ENCODE results near the gene KRT76.

KRT76 gene

DNA sequence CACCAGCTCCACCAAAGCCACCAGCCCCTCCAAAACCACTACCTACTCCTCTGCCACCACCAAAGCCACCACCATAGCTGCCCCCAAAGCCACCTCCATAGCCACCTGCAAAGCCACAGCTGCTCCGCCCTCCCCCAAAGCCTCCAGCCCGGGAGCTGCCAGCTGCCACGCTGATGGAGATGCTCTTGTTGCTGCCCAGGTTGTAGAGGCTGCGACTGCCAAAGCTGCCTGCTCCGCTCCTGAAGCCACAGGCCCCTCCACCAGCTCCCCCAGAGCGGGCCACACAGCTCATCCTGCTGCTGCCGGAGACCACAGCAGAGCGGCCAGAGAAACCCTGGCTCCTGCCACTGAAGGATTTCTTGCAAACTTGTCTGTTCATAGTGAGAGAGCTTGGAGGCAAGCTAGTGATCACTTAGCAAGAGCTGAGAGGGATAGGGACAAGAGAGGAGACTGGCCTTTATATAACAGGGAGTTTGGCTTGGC lies at the start of gene KRT76:
Gene KRT76, minus strand, starts transcription at position 433 of the 483 bp plus-strand sequence. Its CDS starts 54 bp downstream, at position 379.
- DNase-seq (ENCODE audit: low spot score) = no peak

GRCh38 chr12:52825961-52826360 lies 48.8 kb upstream of the KRT76 start:
- no peak for DNase-seq (ENCODE audit: low spot score)

DNA sequence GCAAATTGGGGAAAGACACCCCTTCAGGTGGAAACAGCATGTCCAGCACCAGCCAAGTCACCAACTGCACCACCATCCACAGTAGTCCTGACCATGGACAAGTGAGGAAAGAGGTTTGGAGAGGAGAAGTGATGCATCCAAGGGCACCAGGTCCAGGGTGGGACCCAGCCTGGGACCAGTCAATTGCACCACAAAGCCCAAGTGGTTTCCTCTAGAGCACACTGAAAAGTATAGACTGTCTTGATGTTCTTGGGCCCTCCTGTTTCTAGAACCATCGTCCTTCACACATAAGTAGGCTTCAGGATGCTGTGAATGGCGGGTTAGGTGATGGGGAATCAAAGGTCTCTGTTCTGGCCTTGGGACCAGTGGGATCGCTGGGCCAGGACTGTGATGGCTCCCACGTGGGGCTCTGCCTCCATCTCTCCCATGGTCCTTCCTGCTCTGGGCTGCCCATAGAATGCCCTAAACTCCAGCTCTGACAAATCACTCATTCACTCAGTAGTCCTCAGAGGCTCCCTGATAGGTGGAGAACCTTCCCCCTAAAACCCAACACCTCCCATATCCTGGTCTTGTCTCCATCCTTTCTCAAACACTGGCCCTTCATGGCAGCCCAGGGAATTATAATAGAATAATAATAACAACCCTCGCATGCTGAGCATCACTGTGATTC lies 47.7 kb upstream of the KRT76 start:
- DNase-seq (ENCODE audit: low spot score) = no peak

- DNase-seq (ENCODE audit: low spot score) = no peak
These were observed 46.8 kb upstream of the KRT76 start for GRCh38 chr12:52823761-52824450.

GRCh38 chr12:52822771-52823510 lies 45.8 kb upstream of the KRT76 start:
- no peak for DNase-seq (ENCODE audit: low spot score)

DNA sequence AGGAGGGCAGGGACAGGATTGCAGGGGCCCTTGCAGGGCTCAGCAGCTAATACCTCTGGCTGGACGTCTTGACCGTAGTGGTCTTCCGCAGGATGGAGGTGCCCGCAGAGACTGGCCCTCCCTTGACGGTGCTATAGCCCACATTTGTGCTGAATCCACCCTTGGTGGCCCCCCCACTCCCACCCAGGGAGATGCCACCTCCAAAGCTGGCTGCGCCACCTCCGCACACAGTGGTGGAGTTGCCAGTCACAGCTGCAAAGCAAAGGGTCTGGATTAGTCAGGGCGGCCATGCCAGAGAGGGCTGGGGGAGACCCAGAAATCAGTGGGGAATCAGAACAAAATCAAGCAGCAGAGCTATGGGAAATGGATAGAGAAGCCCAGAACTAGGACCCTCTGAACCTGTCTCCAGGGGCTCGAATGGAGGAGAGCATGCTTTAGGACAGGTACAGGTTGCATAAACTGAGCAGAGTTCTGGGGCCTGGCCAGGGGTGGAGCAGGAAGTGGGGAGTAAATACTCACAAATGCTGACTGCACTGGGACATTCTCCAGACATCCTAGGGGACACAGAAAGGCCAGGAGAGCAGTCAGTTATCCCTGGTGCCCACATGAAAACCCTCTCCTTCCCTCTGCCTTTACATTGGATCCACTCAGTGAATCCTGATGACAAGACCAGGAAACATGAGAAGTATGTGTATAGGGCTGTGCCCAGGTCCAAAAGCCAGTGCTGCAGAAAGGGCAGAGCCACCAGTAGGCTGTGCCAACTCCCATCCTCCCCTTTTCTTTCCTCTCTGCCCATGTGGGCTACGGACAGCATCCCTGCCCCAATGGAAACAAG lies 44.9 kb upstream of the KRT76 start:
- DNase-seq (ENCODE audit: low spot score) = peak; percentile 41

- no peak for DNase-seq (ENCODE audit: low spot score)
These were observed 44.1 kb upstream of the KRT76 start for GRCh38 chr12:52821071-52821730.

DNA sequence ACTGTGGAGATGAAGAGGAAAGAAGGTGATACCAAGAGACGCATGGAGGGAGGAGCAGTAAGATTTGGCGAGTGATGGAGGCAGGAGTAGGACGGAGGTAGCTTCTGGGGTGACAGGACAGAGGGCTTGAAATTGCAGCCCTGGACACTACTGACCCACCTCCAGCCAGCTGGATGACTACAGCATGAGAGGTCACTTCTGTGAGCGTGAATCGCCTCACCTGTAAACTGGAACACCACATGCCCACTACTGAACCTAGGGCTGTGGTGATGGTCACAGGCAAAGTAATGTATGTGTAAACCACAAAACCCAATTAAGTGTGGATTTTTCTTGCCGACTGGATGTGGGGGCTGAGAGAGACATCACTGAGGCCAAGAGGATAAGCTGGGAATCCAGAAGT lies 43.4 kb upstream of the KRT76 start:
- no peak for DNase-seq (ENCODE audit: low spot score)

- DNase-seq (ENCODE audit: low spot score) = no peak
These were observed 42.8 kb upstream of the KRT76 start for GRCh38 chr12:52819731-52820510.

GRCh38 chr12:52818887-52819420 lies 41.8 kb upstream of the KRT76 start:
- no peak for DNase-seq (ENCODE audit: low spot score)

DNA sequence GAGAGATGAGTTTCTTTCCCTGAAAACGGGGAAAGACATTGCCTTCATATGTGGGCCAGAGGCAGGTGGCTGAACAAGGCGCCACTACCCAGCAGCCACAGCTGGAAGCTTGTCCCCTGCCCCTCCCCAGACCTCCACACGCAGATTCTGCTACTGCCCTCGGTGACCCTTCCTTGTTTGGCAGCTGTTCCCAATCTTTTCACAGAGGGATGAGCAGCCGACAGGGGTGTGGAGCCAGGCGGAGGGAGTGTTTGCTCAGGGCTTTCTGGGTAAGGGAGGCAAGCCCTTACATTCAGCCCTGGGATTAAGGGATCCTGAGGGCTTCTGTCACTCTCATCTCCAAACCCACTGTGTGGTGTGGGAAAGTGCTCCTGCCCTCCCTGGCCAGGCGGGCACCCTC lies 41.2 kb upstream of the KRT76 start:
- DNase-seq (ENCODE audit: low spot score) = no peak

DNA sequence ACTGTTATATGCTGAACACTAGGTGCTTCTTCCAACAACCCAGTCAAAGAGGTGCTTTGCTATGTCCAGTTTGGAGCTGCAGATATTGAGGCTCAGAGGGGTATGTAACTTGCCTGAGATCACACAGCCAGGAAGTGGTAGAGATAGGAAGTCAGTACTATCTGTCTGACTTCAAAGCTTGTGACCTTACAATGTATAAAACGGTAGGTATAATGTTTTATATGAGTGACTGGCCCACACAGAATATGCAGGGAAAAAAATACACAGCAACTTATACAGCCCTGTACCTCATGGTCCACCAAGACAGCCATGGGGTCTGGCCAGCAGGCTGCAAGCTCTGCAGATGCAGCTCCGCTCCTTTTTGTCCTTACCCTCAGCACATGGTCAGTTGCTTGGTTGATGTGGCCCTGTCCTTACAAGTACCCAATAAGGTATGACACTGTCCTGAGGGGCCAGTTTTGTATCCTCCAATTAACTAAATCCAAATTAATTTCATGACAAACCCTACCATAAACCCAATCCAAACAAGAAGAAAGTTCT lies 40.6 kb upstream of the KRT76 start:
- DNase-seq (ENCODE audit: low spot score) = no peak

DNA sequence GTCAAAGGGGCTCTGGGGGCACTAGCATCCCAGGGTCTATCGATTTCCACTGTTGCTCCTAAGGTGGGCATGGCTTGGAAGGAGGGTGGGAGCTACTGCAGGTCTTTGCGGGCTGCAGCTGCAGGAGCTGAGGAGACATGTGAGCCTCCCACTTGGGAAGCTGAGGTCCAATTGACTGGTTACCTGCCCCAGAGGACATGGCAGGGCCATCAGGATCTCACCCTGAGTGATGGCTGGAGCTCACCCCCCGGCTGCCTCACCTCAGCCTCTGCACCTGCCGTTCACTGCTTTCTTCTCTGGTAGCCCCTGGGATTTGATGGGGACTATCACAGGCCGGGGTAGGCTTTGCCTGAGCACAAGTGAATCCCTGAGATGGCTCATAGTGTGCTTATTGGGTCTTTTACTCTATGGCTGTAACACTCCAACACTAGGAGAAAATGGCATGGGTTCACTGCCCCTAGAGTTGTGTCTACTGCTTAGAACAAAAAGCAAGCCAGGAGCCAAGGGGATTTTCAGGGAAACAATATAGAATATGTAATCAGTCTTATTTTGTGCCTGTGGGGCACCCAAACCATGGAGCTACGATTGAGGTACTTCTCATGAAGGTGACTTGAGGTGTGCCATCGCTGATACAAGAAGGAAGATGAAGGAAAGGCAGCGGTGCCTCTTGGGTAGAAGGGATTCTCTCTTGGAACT lies 40.0 kb upstream of the KRT76 start:
- no peak for DNase-seq (ENCODE audit: low spot score)

DNA sequence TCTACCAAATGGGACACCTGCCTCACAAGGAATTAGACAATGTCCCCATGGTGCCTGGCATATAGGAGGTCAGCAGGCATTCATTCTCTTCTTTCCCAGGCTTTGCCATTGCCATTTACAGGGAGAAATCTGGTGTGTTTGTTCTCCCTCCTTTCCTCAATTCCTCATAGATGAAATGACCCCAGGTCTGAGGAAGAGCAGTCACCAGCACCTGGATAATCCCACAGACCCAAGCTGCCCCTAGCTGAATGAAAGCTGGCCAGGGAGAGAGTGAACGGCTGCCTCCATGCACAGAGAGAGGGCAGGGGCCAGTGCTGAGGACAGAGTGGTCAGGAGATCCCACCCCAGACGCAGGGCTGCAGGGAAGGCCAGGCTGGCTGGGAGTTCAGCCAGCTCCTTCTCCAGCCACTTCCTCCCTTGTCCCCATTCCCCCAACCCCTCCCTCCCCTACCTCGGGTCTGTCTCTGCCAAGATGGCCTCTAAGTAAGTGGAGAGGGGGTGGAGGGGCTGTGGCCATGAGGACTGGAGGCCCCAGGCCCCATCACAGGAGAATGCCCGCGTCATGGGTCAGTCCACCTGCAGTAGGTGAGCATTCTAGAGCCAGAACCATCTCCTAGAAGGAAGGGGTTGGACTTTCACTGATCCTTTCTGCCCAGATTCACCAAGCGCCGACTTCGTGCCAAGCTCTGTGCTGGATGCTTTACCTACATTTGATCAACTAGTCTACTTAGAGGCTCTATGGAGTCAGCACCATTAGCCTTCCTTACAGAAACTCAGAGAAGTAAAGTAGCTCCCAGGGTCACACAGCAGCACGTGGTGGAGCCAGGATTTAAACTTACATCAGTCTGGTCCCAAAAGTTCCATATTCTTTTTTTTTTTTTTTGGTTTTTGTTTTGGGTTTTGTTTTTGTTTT lies 38.8 kb upstream of the KRT76 start:
- no peak for DNase-seq (ENCODE audit: low spot score)

DNA sequence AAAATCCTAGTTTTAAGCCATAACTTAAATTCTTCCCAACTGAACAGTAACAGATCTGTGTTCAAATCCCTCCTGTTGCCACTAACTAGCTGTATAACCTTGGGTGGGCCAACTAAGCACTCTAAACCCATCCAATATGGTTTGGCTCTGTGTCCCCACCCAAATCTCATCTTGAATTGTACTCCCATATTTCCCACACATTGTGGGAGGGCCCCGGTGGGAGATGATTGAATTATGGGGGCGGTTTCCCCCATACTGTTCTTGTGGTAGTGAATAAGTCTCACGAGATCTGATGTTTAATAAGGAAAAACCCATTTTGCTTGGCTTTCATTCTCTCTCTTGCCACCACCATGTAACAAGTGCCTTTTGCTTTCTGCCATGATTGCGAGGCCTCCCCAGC lies 38.0 kb upstream of the KRT76 start:
- no peak for DNase-seq (ENCODE audit: low spot score)

- DNase-seq (ENCODE audit: low spot score) = no peak
These were observed 37.6 kb upstream of the KRT76 start for GRCh38 chr12:52814710-52815155.

DNA sequence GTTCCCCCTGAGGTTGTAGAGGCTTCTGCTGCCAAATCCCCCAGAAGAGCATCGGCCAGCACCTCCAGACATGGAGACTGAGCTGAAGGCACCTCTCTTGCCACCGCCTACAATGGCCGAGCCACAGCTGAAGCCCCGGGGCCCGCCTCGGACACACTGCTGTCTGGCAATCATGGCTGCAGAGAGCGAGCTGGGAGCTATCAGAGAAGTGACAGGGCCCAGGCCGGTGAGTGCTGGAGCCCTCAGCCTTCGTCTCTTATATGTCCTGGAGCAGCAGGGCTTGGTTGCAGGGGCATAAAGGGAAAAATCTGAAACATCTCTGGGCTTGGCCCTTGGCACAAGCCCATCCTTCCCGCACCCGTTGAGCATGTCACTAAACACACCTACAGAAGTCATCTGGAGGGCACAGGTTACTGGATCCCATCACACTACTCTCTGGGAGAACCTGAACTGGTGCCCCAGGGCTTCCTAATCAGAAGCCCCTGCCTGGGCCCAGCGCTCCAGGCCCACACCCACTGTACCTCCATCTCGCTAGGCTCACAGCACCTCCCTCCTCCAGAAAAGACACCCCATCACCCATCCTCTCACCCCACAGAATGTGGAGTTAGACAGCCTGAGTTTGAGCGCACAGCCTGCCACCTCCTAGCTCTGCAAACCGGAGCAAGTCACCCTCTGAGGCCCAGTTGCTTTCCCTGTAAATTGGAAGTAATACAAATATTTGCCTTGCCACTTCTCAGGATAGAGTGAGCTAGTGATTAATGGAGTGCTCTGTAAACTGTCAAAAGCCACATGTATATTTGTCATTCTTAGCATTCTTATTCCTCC lies 37.0 kb upstream of the KRT76 start, which contains the start of gene KRT4:
Gene KRT4, minus strand, starts transcription at position 232 of the 825 bp plus-strand sequence. Its CDS starts 58 bp downstream, at position 174.
- no peak for DNase-seq (ENCODE audit: low spot score)
